DMS79 (cell line): Measurements from ENCODE around the gene COL4A6.
"Not testable (repeated sequence)": the region's sequence is repeated elsewhere in the genome, so short reads cannot be mapped to it uniquely, and the experiment has no call there.

Experiments
- DNase-seq: peaks from one replicate; lab custom pipeline; 2025; lab: John Stamatoyannopoulos, UW

The COL4A6 gene

DNA sequence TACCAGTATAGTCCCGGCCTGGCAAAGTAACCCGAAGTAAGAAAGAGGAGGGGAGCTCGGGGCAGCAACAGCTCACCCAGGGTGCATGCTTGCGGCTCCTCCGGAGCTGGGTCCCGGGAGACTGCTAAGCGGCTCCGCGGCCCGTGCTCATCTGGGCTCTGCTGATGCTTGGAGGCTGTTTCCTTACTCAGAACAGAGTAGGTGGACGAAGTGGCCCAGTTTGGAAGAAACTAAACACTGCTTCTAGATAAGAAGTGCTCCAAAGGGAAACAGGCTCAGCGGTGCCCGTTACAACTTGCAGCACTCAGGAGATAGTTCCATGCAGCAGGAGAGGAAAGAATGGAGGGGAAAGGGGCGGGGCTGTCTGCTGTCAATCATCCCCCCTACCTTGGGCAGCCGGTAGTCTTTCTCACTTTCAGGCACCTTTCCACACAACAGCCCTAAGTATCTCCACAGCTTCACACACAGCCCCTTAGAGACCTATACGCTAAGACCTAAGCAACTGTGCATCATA lies at the start of gene COL4A6:
Gene COL4A6, minus strand, starts transcription at position 313 of the 514 bp plus-strand sequence. Its CDS starts 226 bp downstream, at position 87.
- no peak for DNase-seq

DNA sequence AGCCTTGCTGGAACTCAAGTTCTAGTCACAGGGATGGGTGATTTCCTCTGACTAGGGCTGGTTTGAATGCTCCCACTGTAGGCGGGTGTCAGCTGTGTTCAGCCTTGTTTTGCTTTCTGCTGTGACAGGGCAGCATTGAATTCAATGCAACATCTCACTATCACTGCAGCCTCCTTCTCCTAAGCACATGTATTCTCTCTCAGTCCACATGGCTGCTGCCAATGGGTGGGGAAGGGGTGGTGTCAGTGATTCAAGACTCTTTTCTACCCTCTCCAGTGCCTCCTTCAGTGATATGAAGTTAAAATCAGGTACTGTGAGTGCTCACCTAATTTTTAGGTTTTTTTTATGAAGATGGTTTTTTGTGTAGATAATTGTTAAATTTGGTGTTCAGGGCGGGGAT lies 47.7 kb upstream of the COL4A6 start:
- no peak for DNase-seq

DNA sequence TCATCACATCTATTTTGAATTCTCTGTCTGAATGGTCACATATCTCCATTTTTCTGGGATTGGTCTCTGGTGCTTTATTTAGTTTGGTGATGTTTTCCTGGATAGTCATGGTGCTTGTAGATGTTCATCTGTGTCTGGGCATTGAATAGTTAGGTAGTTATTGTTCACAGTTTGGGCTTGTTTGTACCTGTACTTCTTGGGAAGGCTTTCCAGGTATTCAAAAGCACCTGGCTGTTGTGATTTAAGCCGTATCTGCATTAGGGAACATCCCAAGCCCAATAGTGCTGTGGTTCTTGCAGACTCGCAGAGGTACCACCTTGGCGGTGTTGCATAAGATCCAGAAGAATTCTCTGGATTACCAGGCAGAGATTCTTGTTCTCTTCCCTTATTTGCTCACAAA lies 46.0 kb upstream of the COL4A6 start:
- no peak for DNase-seq

DNA sequence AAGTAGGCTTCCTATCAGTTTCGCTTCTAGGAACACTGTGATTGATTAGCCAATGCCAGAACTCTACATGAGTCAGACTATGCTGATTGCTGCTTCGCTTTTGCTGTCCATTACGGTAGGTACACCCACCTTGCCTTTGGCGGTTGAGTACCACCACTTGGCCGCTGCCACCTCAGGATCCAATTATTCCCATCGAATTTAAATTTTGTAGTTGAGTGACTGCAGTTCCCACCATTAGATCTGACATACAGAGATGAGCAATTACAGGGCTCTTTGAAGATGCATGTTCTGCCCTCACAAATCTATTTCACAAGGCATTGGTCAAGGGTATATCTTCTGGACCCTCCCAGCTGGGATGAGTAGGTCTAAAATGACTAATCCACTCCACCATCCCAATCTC lies 43.3 kb upstream of the COL4A6 start:
- not testable (repeated sequence) for DNase-seq

DNA sequence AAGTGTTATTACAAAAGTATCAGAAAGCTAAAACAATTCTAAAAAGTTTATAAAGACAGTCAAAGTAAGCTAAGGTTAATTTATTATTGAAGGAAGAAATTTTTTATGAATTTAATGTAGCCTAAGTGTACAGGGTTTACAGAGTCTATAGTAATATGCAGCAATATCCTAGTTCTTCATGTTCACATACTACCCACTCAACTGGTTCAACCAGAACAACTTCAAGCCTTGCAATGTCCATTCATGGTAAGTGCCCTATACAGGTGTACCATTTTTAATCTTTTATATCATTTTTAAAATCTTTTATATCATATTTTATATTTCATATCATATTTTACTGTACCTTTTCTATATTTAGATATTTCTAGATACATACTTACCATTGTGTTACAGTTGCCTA lies 35.8 kb upstream of the COL4A6 start:
- DNase-seq, result no peak

DNA sequence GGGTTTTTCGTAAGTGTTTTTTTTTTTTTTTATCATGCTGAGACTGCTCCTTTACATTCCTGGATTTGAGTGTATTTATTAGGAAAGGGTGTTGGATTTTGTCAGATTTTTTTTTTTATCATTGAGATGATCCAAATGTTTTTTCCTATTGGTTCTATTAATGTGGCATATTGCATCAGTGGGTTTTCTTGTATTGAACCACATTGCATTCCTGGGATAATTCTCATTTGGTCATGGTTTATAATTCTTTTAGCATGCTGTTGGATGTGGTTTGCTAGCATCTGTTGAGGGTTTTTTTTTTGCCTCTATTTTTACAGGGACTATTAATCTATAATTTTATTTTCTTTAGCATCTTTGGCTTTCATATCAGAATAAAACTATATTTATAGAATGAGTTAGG lies 30.3 kb upstream of the COL4A6 start:
- no peak for DNase-seq

DNA sequence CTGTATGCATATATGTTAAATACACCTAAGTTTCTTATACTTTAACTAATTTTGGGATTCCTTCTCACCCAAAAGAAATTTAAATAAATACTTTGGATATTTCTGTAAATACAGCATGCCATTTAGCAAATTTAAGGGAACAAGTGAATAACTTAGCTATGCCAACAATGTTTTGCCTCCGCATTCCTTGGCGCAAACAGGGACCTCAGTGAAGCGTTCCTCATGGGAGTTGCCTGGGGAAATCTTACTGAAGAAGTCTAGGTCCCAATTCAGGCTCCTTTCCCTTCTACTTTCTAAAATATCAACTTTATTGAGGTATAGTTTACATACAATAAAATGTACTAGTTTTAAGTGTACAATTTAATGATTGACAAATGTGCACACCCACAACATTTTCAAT lies 26.4 kb upstream of the COL4A6 start:
- no peak for DNase-seq

DNA sequence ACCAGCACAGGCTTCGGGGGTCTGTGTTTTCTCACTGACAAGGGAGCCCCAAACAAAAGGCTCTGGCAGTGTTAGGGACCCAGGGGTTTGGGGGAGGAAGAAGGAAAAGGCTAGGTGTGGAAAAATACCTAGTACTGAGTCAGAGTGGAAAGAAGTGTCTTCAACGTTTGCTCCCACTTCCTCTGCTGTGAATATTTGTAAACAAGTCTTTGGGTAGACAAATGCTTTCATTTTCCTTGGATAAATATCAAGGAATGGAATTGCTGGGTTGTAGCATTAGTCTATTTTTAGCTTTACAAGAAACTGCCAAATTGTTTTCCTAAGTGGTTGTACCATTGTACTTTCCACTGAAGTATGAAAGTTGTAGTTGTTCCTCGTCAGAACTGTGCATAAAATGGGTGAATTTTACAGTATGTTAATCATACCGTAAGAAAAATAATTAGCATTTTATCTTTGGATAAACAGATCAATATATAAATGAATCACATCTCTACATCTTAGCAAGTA lies 18.8 kb upstream of the COL4A6 start:
- no peak for DNase-seq

DNA sequence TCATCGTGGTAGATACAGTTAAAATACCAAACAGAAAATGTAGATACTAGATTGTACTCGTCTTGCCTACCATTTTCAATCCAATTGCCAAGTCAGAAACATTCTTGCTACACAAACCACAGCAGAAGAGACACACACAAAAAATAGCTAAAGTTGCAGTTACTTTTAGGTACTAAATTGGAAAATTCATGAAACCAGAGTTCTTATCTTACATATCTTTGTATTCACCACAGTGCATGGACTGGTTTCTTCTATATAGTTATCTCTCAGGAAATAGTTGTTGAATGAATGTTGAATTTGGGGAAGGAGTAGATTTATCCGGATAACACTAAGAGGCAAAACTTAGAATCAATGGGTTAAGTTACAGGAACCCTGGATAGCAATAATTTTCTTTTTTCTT lies 15.6 kb upstream of the COL4A6 start:
- DNase-seq, result no peak

DNA sequence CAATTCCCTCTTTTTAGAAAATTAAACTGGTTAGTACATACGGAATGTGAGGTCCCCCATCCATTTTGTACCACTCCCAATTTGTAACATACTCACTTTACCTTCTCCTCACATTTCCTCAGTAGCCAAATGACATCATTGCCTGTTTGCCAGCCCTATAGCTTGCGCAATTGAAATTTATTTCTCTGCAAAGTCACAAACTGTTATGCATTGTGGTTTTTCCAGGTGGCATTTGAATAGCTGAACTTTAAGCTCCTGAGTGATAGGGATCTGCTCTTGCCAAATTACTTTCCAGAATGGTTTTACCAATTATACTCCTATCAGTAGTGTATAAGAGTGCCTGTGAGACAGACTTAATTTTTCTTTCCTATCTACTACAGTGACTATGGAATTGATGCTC lies 9.1 kb upstream of the COL4A6 start:
- DNase-seq, result no peak

DNA sequence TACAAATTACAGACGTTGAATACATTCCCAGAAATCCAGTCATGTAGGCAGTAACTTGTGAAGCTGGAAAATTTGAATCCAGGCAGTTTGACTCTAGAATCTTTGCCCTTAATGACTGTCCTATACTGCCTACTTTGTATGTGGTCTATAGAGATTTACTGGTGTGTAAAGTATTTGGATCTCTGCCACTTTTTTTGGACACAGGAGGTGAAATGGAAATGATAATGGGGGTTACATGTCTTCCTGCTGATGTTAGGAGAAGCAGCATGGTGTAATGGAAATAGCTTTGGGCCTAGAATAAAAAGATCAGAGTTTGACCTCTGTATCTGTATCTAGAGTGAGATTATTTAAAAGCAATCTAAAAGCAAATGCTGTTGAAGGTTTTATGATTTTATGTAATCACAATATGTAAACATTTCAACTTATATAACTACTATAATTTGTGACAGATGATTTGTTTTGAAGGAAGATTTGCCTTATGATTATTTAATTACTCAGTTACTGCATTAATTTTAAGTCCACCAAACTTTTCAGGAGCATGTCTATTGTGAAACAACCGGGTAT lies 4.8 kb upstream of the COL4A6 start:
- no peak for DNase-seq

DNA sequence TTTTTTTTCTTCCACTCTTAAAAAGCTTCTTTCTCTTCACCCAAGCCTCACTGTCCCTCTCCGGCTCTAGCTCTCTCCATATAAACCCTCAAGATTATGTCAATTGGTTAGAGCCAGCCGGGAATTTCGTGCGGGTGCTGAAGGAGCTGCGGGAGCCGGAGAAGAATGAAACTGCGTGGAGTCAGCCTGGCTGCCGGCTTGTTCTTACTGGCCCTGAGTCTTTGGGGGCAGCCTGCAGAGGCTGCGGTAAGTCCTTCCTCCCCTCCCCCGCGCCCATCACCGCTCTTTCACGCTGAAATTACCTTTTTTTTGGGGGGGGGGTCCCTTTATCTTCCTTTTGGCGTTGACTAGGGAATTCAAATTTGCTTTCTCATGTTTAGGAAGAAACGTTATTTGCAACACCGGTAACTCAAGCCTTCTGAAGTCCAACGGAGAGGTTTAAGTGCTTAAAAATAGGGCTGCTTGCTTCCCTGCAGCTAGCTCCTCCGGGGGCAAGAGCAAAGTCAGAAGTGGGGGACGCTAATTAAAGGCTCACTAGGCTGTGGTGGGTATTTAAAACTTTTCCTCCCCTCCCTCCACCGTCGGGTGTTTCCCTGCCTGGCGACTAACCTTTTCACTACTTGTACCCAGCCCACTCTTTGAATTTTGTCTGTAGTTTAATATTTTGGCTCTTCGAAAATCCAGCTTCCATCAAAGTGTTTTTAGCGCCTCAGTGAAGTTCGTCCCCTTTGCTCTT lies 1.9 kb upstream of the COL4A6 start:
- DNase-seq, result no peak

DNA sequence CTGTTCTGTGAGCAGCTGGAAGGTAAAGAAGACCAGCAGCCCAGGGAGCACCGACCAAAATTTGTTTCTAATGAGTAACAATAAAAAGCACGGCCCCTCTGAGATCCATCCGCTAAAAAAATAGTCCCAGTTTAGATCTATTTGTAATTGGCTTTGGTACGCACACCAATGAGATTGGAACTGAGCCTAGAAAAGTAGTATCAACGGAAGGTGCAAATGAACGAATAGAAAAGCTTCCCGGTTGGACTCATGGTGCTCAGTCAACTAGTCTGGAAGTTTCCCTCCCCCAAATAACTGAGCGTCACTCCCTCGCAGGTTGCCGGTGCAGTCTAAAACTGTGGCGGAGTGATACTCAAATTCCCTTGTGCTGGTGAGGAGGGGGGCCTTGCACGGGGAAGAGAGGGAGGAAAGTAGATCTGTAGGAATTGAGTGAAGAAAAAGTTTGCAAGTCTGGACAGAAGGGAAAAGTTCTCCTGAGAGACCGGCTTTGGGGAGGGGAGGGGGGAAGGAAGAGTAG lies 1.3 kb upstream of the COL4A6 start, which contains the start of gene COL4A5:
Gene COL4A5, plus strand, starts transcription at position 413 of the 517 bp plus-strand sequence. CDS start 288 bp downstream, outside the sequence.
- peak; percentile 4 for DNase-seq

DNA sequence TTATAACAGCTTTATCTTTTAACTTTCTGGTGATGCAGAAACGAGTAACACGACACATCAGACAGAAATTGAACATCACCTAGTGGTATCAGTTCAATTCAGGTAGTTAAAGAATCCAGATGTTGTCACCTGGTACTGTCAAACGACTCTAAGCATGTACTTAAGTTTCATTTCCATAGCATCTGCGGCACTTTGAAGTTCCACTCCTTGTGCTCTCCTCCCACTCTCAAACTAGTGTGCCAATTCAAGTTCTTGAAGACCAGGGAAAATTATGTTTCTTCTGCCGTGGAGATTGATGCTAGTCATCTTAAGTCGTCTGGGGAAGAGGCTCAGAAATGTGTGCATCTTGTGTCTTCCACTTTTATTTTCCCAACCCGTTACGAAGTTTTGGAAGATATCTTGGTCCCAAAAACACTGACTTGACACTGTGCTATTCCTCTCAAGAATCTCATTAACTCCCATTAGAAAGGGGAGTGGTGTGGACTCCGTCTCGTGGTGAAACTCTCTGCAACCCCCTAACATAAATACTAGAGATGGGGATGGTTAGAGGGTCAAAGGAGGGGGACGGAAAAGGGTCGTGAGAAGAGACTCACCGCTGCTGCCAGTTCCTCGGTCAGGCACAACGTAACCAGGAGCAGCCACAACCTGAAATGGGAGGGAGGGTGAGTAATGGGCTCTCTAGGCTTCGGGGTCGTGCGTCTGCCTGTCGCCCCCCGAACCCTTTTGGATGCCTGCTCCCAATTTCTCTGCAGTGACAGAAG lies 693 bp downstream of the COL4A6 start:
- no peak for DNase-seq

DNA sequence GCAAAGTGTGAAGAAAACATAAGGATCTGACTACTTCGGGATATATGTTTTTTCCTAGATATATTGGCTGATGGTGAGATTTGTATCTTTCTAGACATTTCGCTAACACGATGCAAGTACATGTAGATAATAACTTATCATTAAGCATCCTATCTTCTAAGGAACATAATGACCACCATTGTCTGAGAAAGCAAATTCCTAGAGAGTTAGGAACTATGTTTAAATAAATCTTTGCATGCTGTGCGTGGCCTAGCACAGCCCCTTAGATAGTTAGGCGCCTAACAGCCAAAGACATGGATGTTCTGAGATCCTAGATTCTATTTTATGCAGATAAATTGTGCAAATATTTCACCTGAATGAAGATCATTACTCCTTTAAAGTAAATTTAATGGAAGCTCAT lies 3.0 kb downstream of the COL4A6 start:
- no peak for DNase-seq

DNA sequence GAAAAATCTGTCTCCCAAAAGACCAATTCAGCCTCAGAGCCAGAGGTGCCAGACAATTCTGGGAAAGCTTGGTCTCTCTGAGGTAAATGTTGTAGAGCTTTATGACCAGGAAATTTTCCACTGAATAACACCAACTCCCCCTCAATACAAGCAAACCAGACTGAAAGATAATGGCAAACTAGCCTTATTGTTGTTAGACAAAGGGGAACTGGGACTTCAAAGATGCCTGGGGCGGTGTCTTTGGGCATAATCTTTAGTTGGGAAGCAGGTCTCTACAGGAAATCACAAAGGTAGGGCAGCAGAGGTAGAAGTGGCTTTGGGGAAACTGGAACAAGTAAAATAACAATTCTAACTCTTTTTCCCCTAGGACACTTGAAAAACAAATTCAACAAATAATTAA lies 12.0 kb downstream of the COL4A6 start:
- DNase-seq, result no peak

DNA sequence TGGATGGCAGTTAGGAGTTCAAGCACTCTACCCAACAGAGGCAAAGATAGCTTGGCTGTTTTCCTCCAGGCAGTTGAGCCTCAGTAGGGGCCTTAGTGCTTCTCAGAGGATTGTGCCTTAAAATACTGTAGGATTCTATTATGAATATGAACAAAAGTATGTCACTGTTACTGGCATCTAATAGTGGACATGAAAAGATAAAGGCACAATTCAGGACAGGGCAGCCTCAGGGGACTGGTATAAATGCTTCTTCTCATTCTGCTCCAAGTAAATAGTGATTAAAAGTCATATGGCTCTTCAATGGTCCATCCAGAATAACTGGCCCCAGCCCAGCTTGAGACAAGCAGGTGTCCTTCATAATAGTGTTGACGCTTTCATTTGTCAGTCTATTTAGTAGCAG lies 17.7 kb downstream of the COL4A6 start:
- no peak for DNase-seq

DNA sequence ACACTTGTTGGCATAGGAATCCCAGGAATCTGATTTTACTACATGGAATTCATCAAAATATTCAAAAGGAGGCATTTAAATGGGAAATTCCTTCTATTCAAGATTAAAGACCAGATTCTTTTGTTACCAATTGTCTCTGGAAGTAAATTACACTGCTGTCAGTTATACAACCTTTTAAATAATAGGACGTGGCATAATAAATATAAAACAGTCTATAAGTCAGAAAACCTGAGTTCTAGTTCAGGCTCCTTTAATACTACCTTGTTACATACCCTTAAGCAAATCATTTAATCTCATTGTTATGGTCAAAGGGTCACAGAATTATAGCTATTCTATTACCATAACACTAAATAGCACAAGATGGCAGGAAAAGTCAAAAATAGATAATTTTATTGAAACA lies 18.8 kb downstream of the COL4A6 start:
- no peak for DNase-seq

DNA sequence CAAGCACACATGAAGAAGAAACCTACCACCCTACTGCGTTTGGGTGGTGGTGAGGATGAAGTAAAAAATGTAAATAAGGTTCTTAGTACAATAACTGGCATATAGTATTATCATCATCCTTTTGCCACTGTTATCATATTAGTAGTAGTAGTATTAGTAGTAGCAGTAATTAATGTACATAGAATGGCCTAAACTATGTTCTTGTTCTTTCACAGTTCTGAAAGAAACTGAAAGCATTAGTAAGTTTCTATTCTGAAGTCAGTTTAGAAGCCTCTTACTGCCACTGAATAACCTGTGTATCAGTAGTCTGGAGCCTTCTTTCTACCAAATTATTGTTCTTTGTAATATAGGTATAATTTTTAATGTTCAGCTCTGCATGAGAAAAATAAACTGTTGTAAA lies 21.0 kb downstream of the COL4A6 start:
- DNase-seq, result no peak

DNA sequence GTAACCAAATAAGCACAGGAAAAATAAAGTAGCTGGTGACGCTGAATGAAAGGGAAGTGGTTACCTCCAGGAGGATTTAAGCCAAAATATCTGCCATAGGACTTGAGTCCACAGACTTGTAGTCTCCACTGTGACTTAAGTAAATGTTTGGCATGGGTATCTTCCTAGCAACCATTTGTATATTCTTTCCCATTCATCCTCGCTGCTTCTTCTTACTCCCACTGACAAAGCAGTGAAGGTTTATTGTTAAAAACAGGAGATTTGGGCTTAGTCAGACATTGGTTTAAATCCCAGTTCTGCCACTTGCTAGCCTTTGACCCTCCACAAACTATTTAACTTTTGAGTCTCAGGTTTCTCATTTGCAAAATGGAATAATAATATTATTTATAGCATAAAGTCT lies 22.3 kb downstream of the COL4A6 start:
- DNase-seq, result no peak

DNA sequence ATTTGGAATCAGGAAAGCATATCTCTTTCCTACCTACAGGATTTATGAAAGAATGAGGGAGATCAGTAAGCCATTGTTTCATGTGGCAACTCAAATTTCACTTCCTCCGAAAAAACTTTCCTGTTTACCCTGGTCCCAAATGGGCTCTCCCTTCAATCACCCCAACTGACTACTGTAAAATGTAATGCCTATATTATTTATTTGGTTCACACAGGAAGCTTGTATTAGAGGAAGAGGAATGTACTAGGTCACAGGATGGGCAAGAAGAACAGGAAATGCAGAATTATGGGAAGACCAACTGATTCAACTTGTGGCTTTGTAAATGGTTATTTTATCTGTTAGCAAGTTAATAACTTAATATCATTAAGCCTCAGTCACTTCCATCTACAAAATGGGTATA lies 23.1 kb downstream of the COL4A6 start:
- DNase-seq, result no peak

DNA sequence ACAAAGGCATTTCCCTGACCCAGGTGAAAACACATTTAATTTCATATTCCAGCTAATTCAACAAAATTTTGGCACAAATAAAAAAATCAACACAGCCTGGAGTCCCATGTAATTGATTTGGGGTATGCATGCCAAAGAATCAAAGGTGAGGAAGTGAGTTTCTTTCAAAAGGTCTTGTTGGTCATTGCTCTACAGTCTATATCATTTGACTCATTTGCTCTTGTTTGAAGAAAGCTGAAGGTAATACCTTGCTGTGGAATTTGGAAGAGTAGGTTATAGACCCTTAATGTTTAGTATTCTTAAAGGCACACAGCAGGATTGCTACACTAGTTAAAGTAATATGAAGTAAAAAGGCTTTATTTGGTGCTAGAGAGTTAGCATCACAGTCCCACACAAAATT lies 25.4 kb downstream of the COL4A6 start:
- DNase-seq, result no peak
